Measurements from ENCODE around the gene RGL2. TPM values are rescaled to one million over a fixed set of nuclear protein-coding genes. Genes with fewer than 3 reads are reported as not detected.
A peak's percentile ranks its signal among the peaks of the same experiment; 100 is the strongest.

Gene RGL2
- total RNA-seq, 1 experiment from 2014 or later: 71.3 TPM

GRCh38 chr6:33273129-33273923, 25.4 kb downstream of the RGL2 start:
- no peak for DNase-seq
- CTCF ChIA-PET: no interaction called here
- Mint-ChIP-seq H3K9me3 (ENCODE audit: unreplicated experiment) (no peaks in the 10 kb centered on the region), H3K36me3 (ENCODE audit: insufficient read depth, unreplicated experiment) (peaks cover 72% of the 10 kb centered on the region), H3K27me3 (ENCODE audit: insufficient read depth, unreplicated experiment) (no peaks in the 10 kb centered on the region), H3K27ac (ENCODE audit: unreplicated experiment) (peak overlapping the region; percentile 100), H3K4me3 (ENCODE audit: unreplicated experiment) (peak overlapping the region; percentile 95), H3K4me1 (ENCODE audit: low read depth, unreplicated experiment) (peaks cover 24% of the 10 kb centered on the region)
- Histone ChIP-seq H3K36me3 (ENCODE audit: control insufficient read depth, insufficient read depth, low read length) (peaks cover 9% of the 10 kb centered on the region), H3K9me3 (no peaks in the 10 kb centered on the region), H3K4me3 (ENCODE audit: low read depth, low read length) (peak overlapping the region; percentile 56), H3K4me1 (peaks cover 18% of the 10 kb centered on the region), H3K27me3 (replicated peaks; ENCODE audit: control insufficient read depth, insufficient read depth, low read length) (no peaks in the 10 kb centered on the region)
- intact Hi-C loops (cut with micrococcal nuclease; ENCODE audit: unreplicated experiment): no loop called here
- TF ChIP-seq, protein P1, sequence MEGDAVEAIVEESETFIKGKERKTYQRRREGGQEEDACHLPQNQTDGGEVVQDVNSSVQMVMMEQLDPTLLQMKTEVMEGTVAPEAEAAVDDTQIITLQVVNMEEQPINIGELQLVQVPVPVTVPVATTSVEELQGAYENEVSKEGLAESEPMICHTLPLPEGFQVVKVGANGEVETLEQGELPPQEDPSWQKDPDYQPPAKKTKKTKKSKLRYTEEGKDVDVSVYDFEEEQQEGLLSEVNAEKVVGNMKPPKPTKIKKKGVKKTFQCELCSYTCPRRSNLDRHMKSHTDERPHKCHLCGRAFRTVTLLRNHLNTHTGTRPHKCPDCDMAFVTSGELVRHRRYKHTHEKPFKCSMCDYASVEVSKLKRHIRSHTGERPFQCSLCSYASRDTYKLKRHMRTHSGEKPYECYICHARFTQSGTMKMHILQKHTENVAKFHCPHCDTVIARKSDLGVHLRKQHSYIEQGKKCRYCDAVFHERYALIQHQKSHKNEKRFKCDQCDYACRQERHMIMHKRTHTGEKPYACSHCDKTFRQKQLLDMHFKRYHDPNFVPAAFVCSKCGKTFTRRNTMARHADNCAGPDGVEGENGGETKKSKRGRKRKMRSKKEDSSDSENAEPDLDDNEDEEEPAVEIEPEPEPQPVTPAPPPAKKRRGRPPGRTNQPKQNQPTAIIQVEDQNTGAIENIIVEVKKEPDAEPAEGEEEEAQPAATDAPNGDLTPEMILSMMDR (IDR thresholded peaks at IDR 0.05; ENCODE audit: insufficient read depth in 1 of 2, low read depth in 1 of 2, low read length in 1 of 2, severe bottlenecking in 1 of 2, unreplicated experiment in 1 of 2): no peak
- no TSS peak for BruUV-seq (replicated peaks)
- POLR2A ChIA-PET: no interaction called here

- ChIA-PET CTCF (interaction anchor here (0.6 to 1.3 kb wide), 3 partner anchors 45 to 231 kb away, joined by 4 to 21 read pairs (median 4); partner anchors contain the start of genes CUTA and ZBTB22), POLR2A (interaction anchor here (1.3 to 2.3 kb wide), 6 partner anchors 13 to 301 kb away, joined by 7 to 17 read pairs (median 11); partner anchors contain the start of genes PFDN6, WDR46 and ZBTB22)
- H3K27me3 Mint-ChIP-seq (ENCODE audit: insufficient read depth, unreplicated experiment): no peaks in the 10 kb centered on the region
- peaks cover 9% of the 10 kb centered on the region for H3K36me3 ChIP-seq (ENCODE audit: control insufficient read depth, insufficient read depth, low read length)
- peak overlapping the region; percentile 100 for H3K27ac Mint-ChIP-seq (ENCODE audit: unreplicated experiment)
- TF ChIP-seq, protein P1 (IDR thresholded peaks at IDR 0.05; ENCODE audit: insufficient read depth in 1 of 2, low read depth in 1 of 2, low read length in 1 of 2, severe bottlenecking in 1 of 2, unreplicated experiment in 1 of 2): no peak
- H3K4me1 Mint-ChIP-seq (ENCODE audit: low read depth, unreplicated experiment): peaks cover 24% of the 10 kb centered on the region
- H3K4me3 Mint-ChIP-seq (ENCODE audit: unreplicated experiment): peak overlapping the region; percentile 95
- no peaks in the 10 kb centered on the region for H3K27me3 ChIP-seq (replicated peaks; ENCODE audit: control insufficient read depth, insufficient read depth, low read length)
- H3K4me1 ChIP-seq: peaks cover 18% of the 10 kb centered on the region
- BruUV-seq (replicated peaks): TSS peak; percentile 70
- peaks cover 63% of the 10 kb centered on the region for H3K36me3 Mint-ChIP-seq (ENCODE audit: insufficient read depth, unreplicated experiment)
- no peak for DNase-seq
- intact Hi-C loops (cut with micrococcal nuclease; ENCODE audit: unreplicated experiment): no loop called here
- no peaks in the 10 kb centered on the region for H3K9me3 Mint-ChIP-seq (ENCODE audit: unreplicated experiment)
- no peaks in the 10 kb centered on the region for H3K9me3 ChIP-seq
- peak overlapping the region; percentile 56 for H3K4me3 ChIP-seq (ENCODE audit: low read depth, low read length)
These were observed 26.2 kb downstream of the RGL2 start for GRCh38 chr6:33272275-33273128.

All from Caco-2 (cell line).